Caco-2 (cell line): ENCODE results near the gene VAC14. TPM values are rescaled to one million over a fixed set of nuclear protein-coding genes. Genes with fewer than 3 reads are reported as not detected.

Experiments used
- BruUV-seq: library from RNA; stranded (reverse); fragments of 400-500 nt; replicated peaks from 2 replicates; lab custom pipeline; 2021; lab: Mats Ljungman, UMichigan
- CTCF ChIA-PET: fragments of 300-600 bp; sonication (Branson Sonifier 250); formaldehyde crosslinking; loops from one replicate; lab custom pipeline; 2022; ENCODE audit warnings: antibody characterized with exemption; lab: Charles Lee
- POLR2A ChIA-PET: fragments of 300-600 bp; sonication (Branson Sonifier 250); formaldehyde crosslinking; loops from one replicate; lab custom pipeline; 2022; ENCODE audit warnings: antibody characterized with exemption; lab: Charles Lee
- DNase-seq, 2 experiments: peaks; one replicate each; pipeline versions ENCODE4 v3.0.0 to v3.0.0-alpha.2; 2020 to 2022
- H3K27me3 ChIP-seq: replicated peaks from 2 replicates; pipeline ENCODE4 v1.6.0; 2011; ENCODE audit warnings: low read length; ENCODE audit not compliant: control insufficient read depth, insufficient read depth
- H3K36me3 ChIP-seq: 2 replicates; pipeline ENCODE4 v1.5.1; 2011; ENCODE audit warnings: low read length; ENCODE audit not compliant: control insufficient read depth, insufficient read depth
- H3K4me1 ChIP-seq: fragments of 250-450 bp; sonication (Bioruptor Pico); 2 replicates; pipeline ENCODE4 v1.5.1; 2020; ENCODE audit warnings: mild to moderate bottlenecking
- H3K4me3 ChIP-seq: 2 replicates; pipeline ENCODE4 v1.5.1; 2011; ENCODE audit warnings: low read depth, mild to moderate bottlenecking, control low read depth, low read length
- H3K9me3 ChIP-seq: fragments of 250-450 bp; sonication (Bioruptor Pico); 2 replicates; pipeline ENCODE4 v1.5.1; 2020; ENCODE audit warnings: mild to moderate bottlenecking, moderate library complexity
- H3K27ac Mint-ChIP-seq: one replicate; pipeline ENCODE4 v1.8.0; 2022; ENCODE audit warnings: mixed read lengths; ENCODE audit not compliant: unreplicated experiment
- H3K27me3 Mint-ChIP-seq: one replicate; pipeline ENCODE4 v1.8.0; 2022; ENCODE audit warnings: mixed read lengths; ENCODE audit not compliant: insufficient read depth, unreplicated experiment
- H3K36me3 Mint-ChIP-seq: one replicate; pipeline ENCODE4 v1.8.0; 2022; ENCODE audit warnings: mild to moderate bottlenecking, mixed read lengths; ENCODE audit not compliant: insufficient read depth, unreplicated experiment
- H3K4me1 Mint-ChIP-seq: one replicate; pipeline ENCODE4 v1.8.0; 2022; ENCODE audit warnings: low read depth, mixed read lengths; ENCODE audit not compliant: unreplicated experiment
- H3K4me3 Mint-ChIP-seq: one replicate; pipeline ENCODE4 v1.8.0; 2022; ENCODE audit warnings: mild to moderate bottlenecking, moderate library complexity, mixed read lengths; ENCODE audit not compliant: unreplicated experiment
- H3K9me3 Mint-ChIP-seq: one replicate; pipeline ENCODE4 v1.8.0; 2022; ENCODE audit warnings: mixed read lengths; ENCODE audit not compliant: unreplicated experiment
- CTCF ChIP-seq, 2 experiments: fragments of 200-600 bp in 1 of 2; IDR thresholded peaks; 1 replicate in 1 of 2; 2 replicates in 1 of 2; pipeline versions ENCODE4 v1.5.1 to v1.8.0; 2011 to 2022; ENCODE audit warnings: antibody characterized with exemption in 1 of 2, control low read depth in 1 of 2, inconsistent platforms in 1 of 2, low read depth in 1 of 2, low read length in 1 of 2, mild to moderate bottlenecking in 1 of 2, moderate library complexity in 1 of 2; ENCODE audit not compliant: insufficient read depth in 1 of 2, severe bottlenecking in 1 of 2, unreplicated experiment in 1 of 2
- intact Hi-C: fragments of 100-400 bp; cut with micrococcal nuclease; formaldehyde crosslinking; loops from one replicate; pipeline ENCODE4 v1.10.0; 2022; ENCODE audit not compliant: unreplicated experiment
- total RNA-seq: library from RNA; stranded (reverse); gene quantifications from 2 replicates; pipeline ENCODE4 v1.2.3, GENCODE V29; 2022

Gene VAC14
- total RNA-seq, 1 experiment from 2014 or later = 63.5 TPM

GRCh38 chr16:70705056-70705455 lies 95.9 kb downstream of the VAC14 start:
- ChIA-PET CTCF (interaction anchor here (0.7 kb wide), 1 partner anchor 34 kb away, joined by 3 read pairs; no protein-coding TSS in a partner anchor), POLR2A (no interaction called here)
- Histone ChIP-seq H3K36me3 (no peaks in the 10 kb centered on the region), H3K27me3 (no peaks in the 10 kb centered on the region), H3K9me3 (no peaks in the 10 kb centered on the region), H3K4me1 (no peaks in the 10 kb centered on the region), H3K4me3 (no peak overlapping the region)
- no peaks in the 10 kb centered on the region for H3K9me3 Mint-ChIP-seq
- H3K4me1 Mint-ChIP-seq = no peaks in the 10 kb centered on the region
- H3K36me3 Mint-ChIP-seq = peaks cover 6% of the 10 kb centered on the region
- TF ChIP-seq CTCF (IDR thresholded peaks at IDR 0.05; ENCODE audit: insufficient read depth in 1 of 2, low read depth in 1 of 2, low read length in 1 of 2, severe bottlenecking in 1 of 2, unreplicated experiment in 1 of 2) = no peak
- intact Hi-C loops = no loop called here
- no peak overlapping the region for H3K4me3 Mint-ChIP-seq
- BruUV-seq = no TSS peak
- DNase-seq = no peak
- H3K27ac Mint-ChIP-seq = no peak overlapping the region
- H3K27me3 Mint-ChIP-seq = no peaks in the 10 kb centered on the region

GRCh38 chr16:70704586-70704985 lies 96.4 kb downstream of the VAC14 start:
- H3K4me1 Mint-ChIP-seq = no peaks in the 10 kb centered on the region
- no peaks in the 10 kb centered on the region for H3K4me1 ChIP-seq
- no peaks in the 10 kb centered on the region for H3K27me3 ChIP-seq
- H3K36me3 Mint-ChIP-seq = peaks cover 6% of the 10 kb centered on the region
- ChIA-PET CTCF (interaction anchor here (0.7 kb wide), 1 partner anchor 34 kb away, joined by 3 read pairs; no protein-coding TSS in a partner anchor), POLR2A (no interaction called here)
- TF ChIP-seq CTCF (IDR thresholded peaks at IDR 0.05; ENCODE audit: insufficient read depth in 1 of 2, low read depth in 1 of 2, low read length in 1 of 2, severe bottlenecking in 1 of 2, unreplicated experiment in 1 of 2) = no peak
- H3K4me3 ChIP-seq = no peak overlapping the region
- no peaks in the 10 kb centered on the region for H3K9me3 ChIP-seq
- H3K27ac Mint-ChIP-seq = no peak overlapping the region
- no peak overlapping the region for H3K4me3 Mint-ChIP-seq
- H3K27me3 Mint-ChIP-seq = no peaks in the 10 kb centered on the region
- H3K36me3 ChIP-seq = no peaks in the 10 kb centered on the region
- no TSS peak for BruUV-seq
- no peaks in the 10 kb centered on the region for H3K9me3 Mint-ChIP-seq
- intact Hi-C loops = no loop called here
- no peak for DNase-seq

- Mint-ChIP-seq H3K4me3 (no peak overlapping the region), H3K36me3 (peaks cover 6% of the 10 kb centered on the region), H3K4me1 (peaks cover 5% of the 10 kb centered on the region), H3K27me3 (no peaks in the 10 kb centered on the region), H3K27ac (no peak overlapping the region), H3K9me3 (no peaks in the 10 kb centered on the region)
- Histone ChIP-seq H3K4me1 (no peaks in the 10 kb centered on the region), H3K9me3 (no peaks in the 10 kb centered on the region), H3K4me3 (no peak overlapping the region), H3K36me3 (no peaks in the 10 kb centered on the region), H3K27me3 (no peaks in the 10 kb centered on the region)
- POLR2A ChIA-PET = interaction anchor here (0.5 kb wide), 1 partner anchor 107 kb away, joined by 4 read pairs; no protein-coding TSS in a partner anchor
- no TSS peak for BruUV-seq
- CTCF ChIA-PET = interaction anchor here (1.4 kb wide), 1 partner anchor 67 kb away, joined by 7 read pairs; no protein-coding TSS in a partner anchor
- no peak for TF ChIP-seq CTCF (IDR thresholded peaks at IDR 0.05; ENCODE audit: insufficient read depth in 1 of 2, low read depth in 1 of 2, low read length in 1 of 2, severe bottlenecking in 1 of 2, unreplicated experiment in 1 of 2)
- intact Hi-C loops = no loop called here
- no peak for DNase-seq
Measured at GRCh38 chr16:70703835-70704381, 97.0 kb downstream of the VAC14 start.
